KMS-11 (cell line): ENCODE results near the gene CDCP1.

Source experiments
- H2AFZ ChIP-seq: fragments of 200-600 bp; sonication (generic); 2 replicates; pipeline ENCODE4 v1.6.1; 2016; ENCODE audit warnings: antibody characterized with exemption, mixed run types, low read depth
- H3K27ac ChIP-seq: fragments of 200-600 bp; sonication (generic); 2 replicates; pipeline ENCODE4 v1.6.1; 2016; ENCODE audit warnings: mild to moderate bottlenecking, mixed run types
- H3K27me3 ChIP-seq: fragments of 200-600 bp; sonication (generic); 2 replicates; pipeline ENCODE4 v1.6.1; 2017; ENCODE audit warnings: mild to moderate bottlenecking, low read depth, mixed run types, moderate library complexity; ENCODE audit not compliant: insufficient read depth
- H3K36me3 ChIP-seq: fragments of 200-600 bp; sonication (generic); 2 replicates; pipeline ENCODE4 v1.6.1; 2017; ENCODE audit warnings: mild to moderate bottlenecking, mixed run types; ENCODE audit not compliant: insufficient read depth
- H3K4me1 ChIP-seq: fragments of 200-600 bp; sonication (generic); 2 replicates; pipeline ENCODE4 v1.6.1; 2016; ENCODE audit warnings: mild to moderate bottlenecking, low read depth, mixed run types; ENCODE audit not compliant: poor library complexity, severe bottlenecking
- H3K4me2 ChIP-seq: fragments of 200-600 bp; sonication (generic); 2 replicates; pipeline ENCODE4 v1.7.0; 2016; ENCODE audit warnings: mild to moderate bottlenecking, mixed run types
- H3K4me3 ChIP-seq: fragments of 200-600 bp; sonication (generic); IDR thresholded peaks from 2 replicates; pipeline ENCODE4 v1.6.1; 2017; ENCODE audit warnings: low read depth, low read length, mixed read lengths; ENCODE audit not compliant: insufficient read depth
- H3K79me2 ChIP-seq: fragments of 200-600 bp; sonication (generic); 2 replicates; pipeline ENCODE4 v1.6.1; 2016; ENCODE audit warnings: low read depth, mixed run types; ENCODE audit not compliant: insufficient read depth
- H3K9ac ChIP-seq: fragments of 200-600 bp; sonication (generic); 2 replicates; pipeline ENCODE4 v1.6.1; 2016; ENCODE audit warnings: mild to moderate bottlenecking, mixed run types
- H4K20me1 ChIP-seq: fragments of 200-600 bp; sonication (generic); 2 replicates; pipeline ENCODE4 v1.6.1; 2016; ENCODE audit warnings: mild to moderate bottlenecking, mixed run types; ENCODE audit not compliant: insufficient read depth
- CTCF ChIP-seq: fragments of 200-600 bp; sonication (generic); conservative IDR thresholded peaks from 2 replicates; pipeline ENCODE4 v1.6.1; 2017; ENCODE audit warnings: low read depth, mild to moderate bottlenecking, antibody characterized with exemption, low read length, moderate library complexity, mixed read lengths

Gene CDCP1

GRCh38 chr3:45139372-45140140, 6.6 kb downstream of the CDCP1 start:
- Histone ChIP-seq H3K4me1 (no peaks in the 10 kb centered on the region), H3K36me3 (no peaks in the 10 kb centered on the region), H3K4me3 (no peak overlapping the region), H3K79me2 (no peaks in the 10 kb centered on the region), H3K9ac (no peak overlapping the region), H3K4me2 (no peak overlapping the region), H3K27me3 (no peaks in the 10 kb centered on the region), H4K20me1 (no peaks in the 10 kb centered on the region), H3K27ac (no peak overlapping the region), H2AFZ (no peak overlapping the region)
- TF ChIP-seq CTCF, result no peak

- no peak overlapping the region for H3K9ac ChIP-seq
- H4K20me1 ChIP-seq, result no peaks in the 10 kb centered on the region
- H3K4me2 ChIP-seq, result no peak overlapping the region
- no peaks in the 10 kb centered on the region for H3K36me3 ChIP-seq
- no peak overlapping the region for H3K4me3 ChIP-seq
- H2AFZ ChIP-seq, result no peak overlapping the region
- H3K4me1 ChIP-seq, result no peaks in the 10 kb centered on the region
- H3K27me3 ChIP-seq, result no peaks in the 10 kb centered on the region
- no peak for TF ChIP-seq CTCF
- no peak overlapping the region for H3K27ac ChIP-seq
- no peaks in the 10 kb centered on the region for H3K79me2 ChIP-seq
Measured at GRCh38 chr3:45137656-45138181, 8.5 kb downstream of the CDCP1 start.

GRCh38 chr3:45135959-45136358, 10.2 kb downstream of the CDCP1 start:
- Histone ChIP-seq H3K4me2 (no peak overlapping the region), H3K27me3 (no peaks in the 10 kb centered on the region), H3K79me2 (no peaks in the 10 kb centered on the region), H3K4me1 (no peaks in the 10 kb centered on the region), H3K27ac (no peak overlapping the region), H4K20me1 (no peaks in the 10 kb centered on the region), H3K4me3 (no peak overlapping the region), H3K9ac (no peak overlapping the region), H3K36me3 (no peaks in the 10 kb centered on the region), H2AFZ (no peak overlapping the region)
- no peak for TF ChIP-seq CTCF

GRCh38 chr3:45134758-45135521, 11.2 kb downstream of the CDCP1 start:
- no peaks in the 10 kb centered on the region for H4K20me1 ChIP-seq
- no peak overlapping the region for H3K9ac ChIP-seq
- no peak overlapping the region for H2AFZ ChIP-seq
- no peaks in the 10 kb centered on the region for H3K79me2 ChIP-seq
- no peaks in the 10 kb centered on the region for H3K4me1 ChIP-seq
- no peaks in the 10 kb centered on the region for H3K36me3 ChIP-seq
- no peak for TF ChIP-seq CTCF
- H3K4me3 ChIP-seq, result no peak overlapping the region
- H3K4me2 ChIP-seq, result no peak overlapping the region
- H3K27me3 ChIP-seq, result no peaks in the 10 kb centered on the region
- no peak overlapping the region for H3K27ac ChIP-seq
